Measurements from ENCODE around the gene TALDO1. TPM values are rescaled to one million over a fixed set of nuclear protein-coding genes. Genes with fewer than 3 reads are reported as not detected.

TALDO1 gene
- total RNA-seq, 1 experiment from 2014 or later: 314 TPM

DNA sequence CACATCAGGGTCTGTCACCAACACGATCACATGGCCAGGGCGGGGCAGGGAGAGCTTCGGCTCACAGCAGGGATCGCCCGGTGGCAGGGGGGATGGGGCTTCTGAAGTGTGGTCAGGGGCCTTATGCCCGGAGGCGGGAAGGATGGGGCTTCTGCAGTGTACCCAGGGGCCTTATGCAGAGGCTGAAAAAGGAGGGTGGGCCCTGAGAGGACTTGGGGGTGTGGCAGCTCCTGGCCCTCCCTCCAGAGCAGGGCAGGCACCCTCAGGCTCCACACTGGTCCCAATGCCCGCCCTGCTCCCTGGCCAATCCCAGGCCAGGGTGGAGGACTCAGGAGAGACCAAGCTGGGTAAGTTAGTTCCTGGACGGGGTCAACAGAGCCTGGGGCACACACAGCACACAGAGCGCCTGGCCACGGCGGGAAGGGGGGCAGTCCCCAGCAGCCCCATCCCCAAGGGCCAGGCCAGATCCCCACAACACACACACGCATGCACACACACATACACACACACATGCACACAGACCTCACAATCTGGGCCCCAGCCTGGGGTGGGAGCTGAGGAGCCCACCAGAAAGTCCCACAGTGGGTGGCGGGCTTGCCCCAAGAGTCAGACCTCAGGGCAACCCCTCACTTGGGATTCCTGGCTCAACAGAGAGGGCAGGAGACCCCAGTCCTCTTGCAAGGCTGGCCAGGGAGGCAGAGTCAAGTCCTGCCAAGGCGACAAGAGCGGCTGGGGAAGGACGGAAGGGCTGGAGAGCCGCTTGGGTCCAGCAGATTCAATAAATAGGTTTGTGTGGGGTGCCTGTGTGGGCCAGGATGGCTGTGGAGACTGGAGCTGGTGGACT is 43.7 kb downstream of the TALDO1 start (continued):
- TF ChIP-seq, protein P1, sequence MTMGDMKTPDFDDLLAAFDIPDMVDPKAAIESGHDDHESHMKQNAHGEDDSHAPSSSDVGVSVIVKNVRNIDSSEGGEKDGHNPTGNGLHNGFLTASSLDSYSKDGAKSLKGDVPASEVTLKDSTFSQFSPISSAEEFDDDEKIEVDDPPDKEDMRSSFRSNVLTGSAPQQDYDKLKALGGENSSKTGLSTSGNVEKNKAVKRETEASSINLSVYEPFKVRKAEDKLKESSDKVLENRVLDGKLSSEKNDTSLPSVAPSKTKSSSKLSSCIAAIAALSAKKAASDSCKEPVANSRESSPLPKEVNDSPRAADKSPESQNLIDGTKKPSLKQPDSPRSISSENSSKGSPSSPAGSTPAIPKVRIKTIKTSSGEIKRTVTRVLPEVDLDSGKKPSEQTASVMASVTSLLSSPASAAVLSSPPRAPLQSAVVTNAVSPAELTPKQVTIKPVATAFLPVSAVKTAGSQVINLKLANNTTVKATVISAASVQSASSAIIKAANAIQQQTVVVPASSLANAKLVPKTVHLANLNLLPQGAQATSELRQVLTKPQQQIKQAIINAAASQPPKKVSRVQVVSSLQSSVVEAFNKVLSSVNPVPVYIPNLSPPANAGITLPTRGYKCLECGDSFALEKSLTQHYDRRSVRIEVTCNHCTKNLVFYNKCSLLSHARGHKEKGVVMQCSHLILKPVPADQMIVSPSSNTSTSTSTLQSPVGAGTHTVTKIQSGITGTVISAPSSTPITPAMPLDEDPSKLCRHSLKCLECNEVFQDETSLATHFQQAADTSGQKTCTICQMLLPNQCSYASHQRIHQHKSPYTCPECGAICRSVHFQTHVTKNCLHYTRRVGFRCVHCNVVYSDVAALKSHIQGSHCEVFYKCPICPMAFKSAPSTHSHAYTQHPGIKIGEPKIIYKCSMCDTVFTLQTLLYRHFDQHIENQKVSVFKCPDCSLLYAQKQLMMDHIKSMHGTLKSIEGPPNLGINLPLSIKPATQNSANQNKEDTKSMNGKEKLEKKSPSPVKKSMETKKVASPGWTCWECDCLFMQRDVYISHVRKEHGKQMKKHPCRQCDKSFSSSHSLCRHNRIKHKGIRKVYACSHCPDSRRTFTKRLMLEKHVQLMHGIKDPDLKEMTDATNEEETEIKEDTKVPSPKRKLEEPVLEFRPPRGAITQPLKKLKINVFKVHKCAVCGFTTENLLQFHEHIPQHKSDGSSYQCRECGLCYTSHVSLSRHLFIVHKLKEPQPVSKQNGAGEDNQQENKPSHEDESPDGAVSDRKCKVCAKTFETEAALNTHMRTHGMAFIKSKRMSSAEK (CRISPR knock-in tag; IDR thresholded peaks at IDR 0.05; ENCODE audit: borderline replicate concordance): no peak
- TF ChIP-seq, protein P2, sequence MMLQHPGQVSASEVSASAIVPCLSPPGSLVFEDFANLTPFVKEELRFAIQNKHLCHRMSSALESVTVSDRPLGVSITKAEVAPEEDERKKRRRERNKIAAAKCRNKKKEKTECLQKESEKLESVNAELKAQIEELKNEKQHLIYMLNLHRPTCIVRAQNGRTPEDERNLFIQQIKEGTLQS (CRISPR knock-in tag; conservative IDR thresholded peaks at IDR 0.05): no peak
- TF ChIP-seq ZNF138 (CRISPR knock-in tag; conservative IDR thresholded peaks at IDR 0.05): no peak
- TF ChIP-seq MYBL2 (CRISPR knock-in tag; IDR thresholded peaks at IDR 0.05): no peak
- TF ChIP-seq, protein P3, sequence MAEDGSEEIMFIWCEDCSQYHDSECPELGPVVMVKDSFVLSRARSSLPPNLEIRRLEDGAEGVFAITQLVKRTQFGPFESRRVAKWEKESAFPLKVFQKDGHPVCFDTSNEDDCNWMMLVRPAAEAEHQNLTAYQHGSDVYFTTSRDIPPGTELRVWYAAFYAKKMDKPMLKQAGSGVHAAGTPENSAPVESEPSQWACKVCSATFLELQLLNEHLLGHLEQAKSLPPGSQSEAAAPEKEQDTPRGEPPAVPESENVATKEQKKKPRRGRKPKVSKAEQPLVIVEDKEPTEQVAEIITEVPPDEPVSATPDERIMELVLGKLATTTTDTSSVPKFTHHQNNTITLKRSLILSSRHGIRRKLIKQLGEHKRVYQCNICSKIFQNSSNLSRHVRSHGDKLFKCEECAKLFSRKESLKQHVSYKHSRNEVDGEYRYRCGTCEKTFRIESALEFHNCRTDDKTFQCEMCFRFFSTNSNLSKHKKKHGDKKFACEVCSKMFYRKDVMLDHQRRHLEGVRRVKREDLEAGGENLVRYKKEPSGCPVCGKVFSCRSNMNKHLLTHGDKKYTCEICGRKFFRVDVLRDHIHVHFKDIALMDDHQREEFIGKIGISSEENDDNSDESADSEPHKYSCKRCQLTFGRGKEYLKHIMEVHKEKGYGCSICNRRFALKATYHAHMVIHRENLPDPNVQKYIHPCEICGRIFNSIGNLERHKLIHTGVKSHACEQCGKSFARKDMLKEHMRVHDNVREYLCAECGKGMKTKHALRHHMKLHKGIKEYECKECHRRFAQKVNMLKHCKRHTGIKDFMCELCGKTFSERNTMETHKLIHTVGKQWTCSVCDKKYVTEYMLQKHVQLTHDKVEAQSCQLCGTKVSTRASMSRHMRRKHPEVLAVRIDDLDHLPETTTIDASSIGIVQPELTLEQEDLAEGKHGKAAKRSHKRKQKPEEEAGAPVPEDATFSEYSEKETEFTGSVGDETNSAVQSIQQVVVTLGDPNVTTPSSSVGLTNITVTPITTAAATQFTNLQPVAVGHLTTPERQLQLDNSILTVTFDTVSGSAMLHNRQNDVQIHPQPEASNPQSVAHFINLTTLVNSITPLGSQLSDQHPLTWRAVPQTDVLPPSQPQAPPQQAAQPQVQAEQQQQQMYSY (CRISPR knock-in tag; IDR thresholded peaks at IDR 0.05): no peak

DNA sequence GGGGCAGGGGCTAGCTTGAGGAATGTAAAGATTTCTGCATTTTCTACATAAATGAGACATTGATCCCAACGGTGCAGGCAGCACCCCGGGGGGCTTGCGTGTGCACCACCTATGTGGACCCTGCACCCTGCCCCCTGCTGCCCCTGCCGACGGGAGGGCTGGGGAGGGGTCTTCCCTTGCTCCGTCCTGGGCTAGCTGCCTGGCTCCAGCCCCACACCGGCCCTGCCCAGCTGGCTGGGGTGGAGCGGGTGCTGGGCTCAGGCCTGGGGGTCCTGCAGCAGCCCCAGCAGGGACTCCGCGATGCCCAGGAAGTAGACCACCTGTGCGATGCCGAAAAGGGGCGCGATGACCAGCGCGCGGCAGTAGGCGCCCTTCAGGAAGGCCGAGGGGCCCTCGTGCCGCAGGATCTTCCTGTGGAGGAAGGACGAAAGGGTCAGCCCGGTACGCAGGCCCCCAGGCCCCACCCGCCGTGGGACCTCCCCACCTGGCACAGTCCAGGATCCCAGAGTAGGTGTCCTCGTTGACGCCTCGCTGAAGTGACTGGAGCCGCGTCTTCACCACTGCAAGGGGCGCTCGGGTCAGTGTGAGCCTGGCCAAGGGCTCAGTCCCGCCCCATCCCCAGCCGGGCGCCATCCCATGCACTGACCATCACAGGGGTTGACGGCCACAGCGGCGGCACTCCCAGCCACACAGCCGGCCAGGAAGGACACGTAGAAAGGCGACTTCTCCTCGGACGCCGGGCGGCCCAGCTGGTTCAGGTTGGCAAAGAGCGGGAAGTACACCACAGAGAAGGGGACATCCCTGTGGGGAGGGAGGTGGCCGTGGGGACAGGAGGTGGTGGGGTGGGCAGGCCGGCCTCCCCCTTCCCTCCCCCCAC is 44.6 kb downstream of the TALDO1 start:
- Mint-ChIP-seq H3K27me3 (ENCODE audit: low read depth) (no peaks in the 10 kb centered on the region), H3K9me3 (no peaks in the 10 kb centered on the region), H3K27ac (no peak overlapping the region), H3K4me3 (no peak overlapping the region), H3K36me3 (no peaks in the 10 kb centered on the region), H3K4me1 (peaks cover 20% of the 10 kb centered on the region)
- ChIA-PET POLR2A (interaction anchor here (1.6 kb wide), 1 partner anchor 9 kb away, joined by 5 read pairs; no protein-coding TSS in a partner anchor), CTCF (interaction anchor here (2.5 kb wide), 1 partner anchor 56 kb away, joined by 8 read pairs; no protein-coding TSS in a partner anchor)
- no peak for ATAC-seq
- no peak for DNase-seq (ENCODE audit: low spot score)
- TF ChIP-seq CBFB (CRISPR knock-in tag; IDR thresholded peaks at IDR 0.05; ENCODE audit: low read depth) (no peak), CREM (CRISPR knock-in tag; IDR thresholded peaks at IDR 0.05) (no peak), ZNF121 (CRISPR knock-in tag; IDR thresholded peaks at IDR 0.05) (no peak), OVOL2 (CRISPR knock-in tag; IDR thresholded peaks at IDR 0.05; ENCODE audit: borderline replicate concordance) (no peak), NR2C2 (CRISPR knock-in tag; IDR thresholded peaks at IDR 0.05) (no peak), ESRRA (CRISPR knock-in tag; IDR thresholded peaks at IDR 0.05; ENCODE audit: borderline replicate concordance) (no peak), ZNF138 (CRISPR knock-in tag; conservative IDR thresholded peaks at IDR 0.05) (no peak), ZNF671 (CRISPR knock-in tag; IDR thresholded peaks at IDR 0.05) (no peak)
- TF ChIP-seq, protein P4, sequence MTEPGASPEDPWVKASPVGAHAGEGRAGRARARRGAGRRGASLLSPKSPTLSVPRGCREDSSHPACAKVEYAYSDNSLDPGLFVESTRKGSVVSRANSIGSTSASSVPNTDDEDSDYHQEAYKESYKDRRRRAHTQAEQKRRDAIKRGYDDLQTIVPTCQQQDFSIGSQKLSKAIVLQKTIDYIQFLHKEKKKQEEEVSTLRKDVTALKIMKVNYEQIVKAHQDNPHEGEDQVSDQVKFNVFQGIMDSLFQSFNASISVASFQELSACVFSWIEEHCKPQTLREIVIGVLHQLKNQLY (CRISPR knock-in tag; IDR thresholded peaks at IDR 0.05): no peak
- TF ChIP-seq, protein P5, sequence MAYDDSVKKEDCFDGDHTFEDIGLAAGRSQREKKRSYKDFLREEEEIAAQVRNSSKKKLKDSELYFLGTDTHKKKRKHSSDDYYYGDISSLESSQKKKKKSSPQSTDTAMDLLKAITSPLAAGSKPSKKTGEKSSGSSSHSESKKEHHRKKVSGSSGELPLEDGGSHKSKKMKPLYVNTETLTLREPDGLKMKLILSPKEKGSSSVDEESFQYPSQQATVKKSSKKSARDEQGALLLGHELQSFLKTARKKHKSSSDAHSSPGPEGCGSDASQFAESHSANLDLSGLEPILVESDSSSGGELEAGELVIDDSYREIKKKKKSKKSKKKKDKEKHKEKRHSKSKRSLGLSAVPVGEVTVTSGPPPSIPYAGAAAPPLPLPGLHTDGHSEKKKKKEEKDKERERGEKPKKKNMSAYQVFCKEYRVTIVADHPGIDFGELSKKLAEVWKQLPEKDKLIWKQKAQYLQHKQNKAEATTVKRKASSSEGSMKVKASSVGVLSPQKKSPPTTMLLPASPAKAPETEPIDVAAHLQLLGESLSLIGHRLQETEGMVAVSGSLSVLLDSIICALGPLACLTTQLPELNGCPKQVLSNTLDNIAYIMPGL (CRISPR knock-in tag; IDR thresholded peaks at IDR 0.05): no peak
- TF ChIP-seq, protein P2 (CRISPR knock-in tag; conservative IDR thresholded peaks at IDR 0.05): no peak
- TF ChIP-seq, protein P6, sequence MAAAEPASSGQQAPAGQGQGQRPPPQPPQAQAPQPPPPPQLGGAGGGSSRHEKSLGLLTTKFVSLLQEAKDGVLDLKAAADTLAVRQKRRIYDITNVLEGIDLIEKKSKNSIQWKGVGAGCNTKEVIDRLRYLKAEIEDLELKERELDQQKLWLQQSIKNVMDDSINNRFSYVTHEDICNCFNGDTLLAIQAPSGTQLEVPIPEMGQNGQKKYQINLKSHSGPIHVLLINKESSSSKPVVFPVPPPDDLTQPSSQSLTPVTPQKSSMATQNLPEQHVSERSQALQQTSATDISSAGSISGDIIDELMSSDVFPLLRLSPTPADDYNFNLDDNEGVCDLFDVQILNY (CRISPR knock-in tag; IDR thresholded peaks at IDR 0.05): no peak

All from WTC11 (cell line).